GM20431 (cell line): ENCODE data around the gene FECH.

ENCODE experiments used
- in situ Hi-C: fragments of 300-500 bp; cut with MseI, MboI; formaldehyde crosslinking; loops from one replicate; pipeline ENCODE4 v1.15.0; 2020; ENCODE audit warnings: low sequenced_read_pairs; ENCODE audit not compliant: unreplicated experiment

The FECH gene

GRCh38 chr18:57583297-57583835, 3.1 kb downstream of the FECH start:
- in situ Hi-C loops: no loop called here

GRCh38 chr18:57581301-57581934, 5.1 kb downstream of the FECH start:
- in situ Hi-C loops: no loop called here

GRCh38 chr18:57579934-57580333, 6.6 kb downstream of the FECH start:
- in situ Hi-C loops: no loop called here

GRCh38 chr18:57576316-57576715, 10.2 kb downstream of the FECH start:
- in situ Hi-C loops: no loop called here

DNA sequence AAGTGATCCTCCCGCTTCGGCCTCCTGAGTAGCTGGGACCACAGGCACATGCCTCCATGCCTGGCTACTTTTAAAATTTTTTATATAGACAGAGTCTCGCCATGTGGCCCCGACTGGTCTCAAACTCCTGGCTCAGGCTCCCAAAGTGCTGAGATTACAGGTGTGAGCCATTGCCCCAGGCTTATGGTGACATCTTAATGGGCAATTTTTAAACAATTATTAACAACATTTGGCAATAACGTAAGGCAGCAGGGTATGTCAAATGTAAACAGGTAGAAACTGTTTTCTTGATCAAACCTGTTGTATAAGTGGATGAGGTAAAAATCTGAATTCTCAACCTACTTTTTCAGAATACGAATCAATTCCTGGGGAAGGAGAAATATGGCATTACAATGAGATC, 11.0 kb downstream of the FECH start:
- in situ Hi-C loops: no loop called here

DNA sequence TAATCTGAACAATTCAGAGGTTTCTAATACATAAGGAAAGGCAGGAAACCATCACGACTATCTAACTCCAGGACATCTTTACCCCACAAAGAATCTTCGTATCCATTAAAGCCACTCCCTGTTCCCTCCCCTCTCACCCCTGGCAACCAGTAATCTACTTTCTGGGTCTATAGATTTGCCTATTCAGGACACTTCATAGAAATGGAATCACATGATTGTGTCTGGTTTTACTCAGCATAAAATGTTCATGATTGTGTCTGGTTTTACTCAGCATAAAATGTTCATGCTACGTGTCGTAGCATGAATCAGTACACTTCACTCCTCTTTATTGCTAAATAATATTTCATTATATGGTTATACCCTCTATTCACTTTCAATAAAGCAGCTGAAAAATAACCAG, 11.6 kb downstream of the FECH start:
- in situ Hi-C loops: no loop called here

GRCh38 chr18:57570162-57570561, 16.3 kb downstream of the FECH start:
- in situ Hi-C loops: no loop called here

DNA sequence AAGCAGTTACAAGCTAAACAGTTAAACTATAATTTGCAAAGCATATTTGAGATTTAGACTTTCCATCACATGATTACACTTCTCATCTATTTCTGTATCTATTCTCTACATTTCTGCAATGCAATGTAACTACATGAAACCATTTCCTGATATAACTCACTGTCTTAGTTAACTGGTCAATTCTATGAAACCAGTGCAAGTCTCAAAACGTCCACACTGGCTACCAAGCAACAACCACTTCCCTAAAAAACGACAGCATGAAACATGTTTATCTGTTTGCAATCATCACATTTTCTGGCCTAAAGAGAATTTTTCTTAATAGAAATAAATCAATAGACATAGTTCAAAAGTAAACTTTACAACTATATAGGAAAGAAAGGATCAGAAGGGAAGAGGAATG, 17.4 kb downstream of the FECH start:
- in situ Hi-C loops: no loop called here

GRCh38 chr18:57561728-57562423, 24.6 kb downstream of the FECH start:
- in situ Hi-C loops: no loop called here

DNA sequence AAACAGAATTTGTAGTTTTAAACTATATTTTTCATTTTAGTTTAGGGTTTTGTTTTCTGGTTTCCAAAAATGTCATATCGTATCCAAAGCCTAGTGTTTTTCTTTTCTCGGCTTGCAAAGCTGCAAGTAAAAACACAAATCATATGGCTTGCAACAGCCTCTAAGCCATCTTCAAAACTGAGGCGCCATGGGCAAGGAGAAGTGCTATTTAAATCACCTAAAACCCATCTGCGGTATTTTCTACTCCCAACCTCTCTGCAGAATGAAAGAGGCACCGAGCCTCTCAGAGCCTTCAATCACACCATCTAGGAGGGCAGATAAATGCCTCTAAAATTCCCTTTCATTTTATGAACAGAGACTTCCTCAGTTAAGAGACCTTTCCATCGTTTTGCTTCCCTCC, 25.2 kb downstream of the FECH start:
- in situ Hi-C loops: no loop called here

GRCh38 chr18:57559314-57559713, 27.2 kb downstream of the FECH start:
- in situ Hi-C loops: no loop called here

GRCh38 chr18:57555134-57555533, 31.4 kb downstream of the FECH start:
- in situ Hi-C loops: no loop called here

DNA sequence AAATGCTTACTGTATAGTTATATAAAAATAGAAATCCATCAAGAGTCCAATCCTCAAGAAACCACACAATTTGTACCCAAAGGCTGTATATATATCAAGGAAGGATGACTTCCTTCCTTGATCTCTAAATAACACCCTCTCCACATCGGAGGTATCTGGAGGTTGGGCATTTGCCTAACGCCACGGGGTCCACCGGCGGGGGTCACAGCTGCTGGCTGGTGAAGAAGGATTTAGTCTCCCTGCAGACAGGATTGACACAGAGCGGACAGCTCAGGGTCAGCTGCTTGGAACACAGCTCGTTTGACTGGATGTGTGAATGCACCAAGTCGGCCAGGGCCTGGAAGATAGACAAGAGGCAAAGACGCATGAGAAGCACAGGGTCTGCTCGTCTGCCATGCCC, 36.0 kb downstream of the FECH start:
- in situ Hi-C loops: no loop called here

DNA sequence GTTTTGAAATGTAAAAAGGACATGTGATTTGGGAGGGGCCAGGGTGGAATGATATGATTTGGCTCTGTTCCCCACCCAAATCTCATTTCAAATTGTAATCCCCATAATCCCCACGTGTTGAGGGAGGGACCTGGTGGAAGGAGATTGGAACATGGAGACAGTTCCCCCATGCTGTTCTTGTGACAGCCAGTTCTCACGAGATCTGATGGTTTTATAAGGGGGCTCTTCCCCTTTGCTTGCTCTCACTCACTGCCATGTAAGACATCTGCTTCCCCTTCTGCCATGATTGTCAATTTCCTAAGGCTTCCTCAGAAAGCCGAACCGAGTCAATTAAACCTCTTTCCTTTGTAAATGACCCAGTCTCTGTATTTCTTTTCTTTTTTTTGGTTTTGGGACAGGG, 39.2 kb downstream of the FECH start:
- in situ Hi-C loops: no loop called here

- in situ Hi-C loops: no loop called here
These were observed 41.4 kb downstream of the FECH start for GRCh38 chr18:57544936-57545660.

DNA sequence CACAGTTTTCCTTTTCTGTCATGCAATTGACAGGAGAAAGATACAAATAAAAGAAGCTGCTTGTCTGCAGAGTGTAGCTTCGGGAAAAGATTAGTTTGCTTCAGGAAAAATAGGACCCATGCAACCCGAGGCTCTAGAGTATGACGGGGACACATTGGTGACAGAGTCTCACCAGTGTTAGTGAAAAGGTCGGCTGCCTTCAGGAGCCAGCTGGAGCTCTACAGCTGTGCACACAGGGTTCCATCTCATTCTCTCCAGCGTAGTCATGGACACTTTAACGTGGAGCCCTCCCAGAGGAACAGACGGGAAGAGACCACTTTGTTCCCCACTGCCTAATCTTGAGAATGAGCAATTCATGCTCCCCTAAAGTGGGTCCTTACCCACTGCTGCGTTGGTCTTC, 42.9 kb downstream of the FECH start:
- in situ Hi-C loops: no loop called here

DNA sequence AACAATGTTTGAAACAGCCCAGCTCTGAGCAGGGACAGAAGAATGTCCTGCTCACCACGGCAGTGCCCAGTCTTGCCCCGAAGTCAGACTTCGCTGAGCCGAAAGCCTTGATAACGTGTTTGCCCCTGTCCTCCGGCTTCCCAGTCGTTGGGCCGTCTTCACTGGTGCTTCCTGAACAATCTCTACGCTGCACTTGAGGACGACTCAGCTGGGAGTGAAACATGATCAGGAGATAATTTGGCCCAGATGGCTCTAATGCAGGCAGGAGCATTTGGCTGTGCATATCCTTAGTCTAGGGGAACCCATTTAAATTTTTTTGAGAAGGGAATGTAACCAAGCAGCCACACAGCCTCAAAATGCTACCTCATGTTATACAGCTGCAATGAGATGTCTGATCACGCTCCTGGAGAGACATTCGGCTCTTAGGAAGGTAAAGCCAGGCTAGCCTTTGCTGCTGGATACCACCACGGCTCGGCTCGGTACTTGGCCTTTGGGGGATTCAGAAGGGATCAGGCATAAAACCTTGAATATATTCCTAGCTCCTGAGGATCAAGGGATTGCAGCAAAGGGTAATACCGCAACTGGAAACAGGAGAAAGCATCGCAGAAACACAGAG, 43.6 kb downstream of the FECH start:
- in situ Hi-C loops: no loop called here

DNA sequence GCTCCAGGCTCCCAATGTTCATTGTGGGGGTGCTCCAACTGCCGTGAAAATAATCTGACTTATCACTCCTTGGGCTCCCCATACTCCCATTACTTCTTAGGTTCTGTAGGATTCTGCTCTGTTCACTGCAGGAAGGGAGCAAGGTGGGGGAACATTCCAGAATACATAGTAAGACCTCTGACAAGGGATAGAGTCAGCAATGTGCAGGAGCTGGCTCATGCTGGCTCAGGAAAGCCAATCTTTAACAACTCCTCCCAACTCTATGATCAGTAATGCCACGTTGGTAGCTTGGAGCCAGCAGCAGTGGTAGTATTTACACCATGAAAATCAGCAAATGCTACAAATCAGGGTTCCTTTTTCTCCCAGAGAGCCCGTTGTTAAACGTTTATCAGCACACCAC, 44.4 kb downstream of the FECH start:
- in situ Hi-C loops: no loop called here

DNA sequence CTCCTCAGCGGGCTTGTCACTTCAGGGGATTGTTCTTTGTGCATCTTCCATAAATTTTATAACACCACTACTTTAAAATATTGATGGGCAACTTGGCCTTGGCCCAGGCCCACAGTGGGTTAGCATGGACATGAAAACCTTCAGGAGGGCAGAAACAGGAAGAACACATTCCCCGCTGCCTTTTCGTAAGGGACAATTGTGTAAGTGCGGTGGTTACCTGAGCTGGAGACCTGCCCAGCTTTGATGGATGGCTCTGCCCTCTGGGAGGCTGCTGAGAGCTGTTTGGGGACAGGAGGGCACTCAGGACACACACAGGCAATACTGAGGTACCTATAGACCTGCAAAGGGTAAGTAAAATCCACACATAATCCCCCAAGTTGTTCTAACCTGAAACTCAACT, 46.8 kb downstream of the FECH start:
- in situ Hi-C loops: no loop called here

DNA sequence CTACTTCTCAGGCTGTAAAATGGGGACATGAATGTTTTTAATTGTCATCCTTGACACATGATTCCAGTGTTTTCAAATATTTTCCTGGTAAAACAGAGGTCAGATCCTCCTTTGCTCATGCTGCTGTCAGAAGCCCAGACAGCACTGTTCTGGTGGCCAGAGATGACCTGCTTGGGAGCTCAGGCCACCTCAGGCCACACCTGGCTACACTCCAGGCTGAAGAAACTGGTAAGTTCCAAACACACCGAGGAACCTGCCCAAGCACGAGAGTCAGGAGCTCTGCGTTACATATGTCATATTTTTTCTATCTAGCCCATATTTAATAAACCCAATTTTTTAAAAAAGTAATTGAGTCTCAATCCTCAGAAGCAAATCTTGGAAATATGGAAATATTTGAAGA, 47.9 kb downstream of the FECH start:
- in situ Hi-C loops: no loop called here

GRCh38 chr18:57534511-57534909, 52.0 kb downstream of the FECH start:
- in situ Hi-C loops: no loop called here
